ENCODE measurements around the gene DGKQ.
"Not testable (repeated sequence)": the region's sequence is repeated elsewhere in the genome, so short reads cannot be mapped to it uniquely, and the experiment has no call there.

DGKQ gene

GRCh38 chr4:993111-994029 lies 20.0 kb upstream of the DGKQ start, which contains the start of gene SLC26A1:
SLC26A1 (minus strand) TSS chr4:993404; CDS start chr4:991703, 1,701 bp downstream.
- DNase-seq = no peak

GRCh38 chr4:992297-993110 lies 19.1 kb upstream of the DGKQ start:
- DNase-seq = no peak

- DNase-seq = no peak
Measured at GRCh38 chr4:991451-992296, 18.3 kb upstream of the DGKQ start.

GRCh38 chr4:990746-991367 lies 17.5 kb upstream of the DGKQ start:
- no peak for DNase-seq

GRCh38 chr4:989722-990471 lies 16.5 kb upstream of the DGKQ start:
- DNase-seq = no peak

- DNase-seq = no peak
Measured at GRCh38 chr4:988726-989721, 15.7 kb upstream of the DGKQ start.

GRCh38 chr4:987624-988513 lies 14.5 kb upstream of the DGKQ start:
- DNase-seq = no peak

GRCh38 chr4:986879-987623 lies 13.7 kb upstream of the DGKQ start, which contains the start of gene IDUA:
IDUA (plus strand) TSS chr4:987044; CDS start chr4:987085, 41 bp downstream.
- peak; percentile 94 for DNase-seq

- DNase-seq = no peak
Measured at GRCh38 chr4:986428-986878, 13.1 kb upstream of the DGKQ start.

- DNase-seq = peak; percentile 88
Measured at GRCh38 chr4:985123-985830, 11.9 kb upstream of the DGKQ start.

- DNase-seq = no peak
Measured at GRCh38 chr4:984336-985054, 11.1 kb upstream of the DGKQ start.

GRCh38 chr4:982814-983213 lies 9.4 kb upstream of the DGKQ start:
- no peak for DNase-seq

- no peak for DNase-seq
Measured at GRCh38 chr4:982291-982690, 8.9 kb upstream of the DGKQ start.

- DNase-seq = peak; percentile 77
Measured at GRCh38 chr4:978957-979701, 5.8 kb upstream of the DGKQ start.

- not testable (repeated sequence) for DNase-seq
Measured at GRCh38 chr4:976016-976415, 2.6 kb upstream of the DGKQ start.

GRCh38 chr4:974668-975067 lies 1.3 kb upstream of the DGKQ start:
- DNase-seq = no peak

All from hematopoietic multipotent progenitor cell treated with erythropoietin and hydrocortisone succinate and interleukin-3 and kit ligand, for 4 days (in vitro differentiated cells).